Activated naive CD8-positive, alpha-beta T cell (primary cell): ENCODE data around the gene TEAD1.

Experiments
- H3K27ac Mint-ChIP-seq: one replicate; pipeline ENCODE4 v1.8.0; 2021; ENCODE audit warnings: mixed read lengths
- H3K27me3 Mint-ChIP-seq: one replicate; pipeline ENCODE4 v1.8.0; 2021; ENCODE audit warnings: mixed read lengths
- H3K36me3 Mint-ChIP-seq: one replicate; pipeline ENCODE4 v1.8.0; 2021; ENCODE audit warnings: mixed read lengths
- H3K4me1 Mint-ChIP-seq: one replicate; pipeline ENCODE4 v1.8.0; 2021; ENCODE audit warnings: low read depth, mixed read lengths
- H3K4me3 Mint-ChIP-seq: one replicate; pipeline ENCODE4 v1.8.0; 2021; ENCODE audit warnings: mild to moderate bottlenecking, mixed read lengths
- H3K9me3 Mint-ChIP-seq: one replicate; pipeline ENCODE4 v1.8.0; 2021; ENCODE audit warnings: low read depth, mixed read lengths

TEAD1 gene

DNA sequence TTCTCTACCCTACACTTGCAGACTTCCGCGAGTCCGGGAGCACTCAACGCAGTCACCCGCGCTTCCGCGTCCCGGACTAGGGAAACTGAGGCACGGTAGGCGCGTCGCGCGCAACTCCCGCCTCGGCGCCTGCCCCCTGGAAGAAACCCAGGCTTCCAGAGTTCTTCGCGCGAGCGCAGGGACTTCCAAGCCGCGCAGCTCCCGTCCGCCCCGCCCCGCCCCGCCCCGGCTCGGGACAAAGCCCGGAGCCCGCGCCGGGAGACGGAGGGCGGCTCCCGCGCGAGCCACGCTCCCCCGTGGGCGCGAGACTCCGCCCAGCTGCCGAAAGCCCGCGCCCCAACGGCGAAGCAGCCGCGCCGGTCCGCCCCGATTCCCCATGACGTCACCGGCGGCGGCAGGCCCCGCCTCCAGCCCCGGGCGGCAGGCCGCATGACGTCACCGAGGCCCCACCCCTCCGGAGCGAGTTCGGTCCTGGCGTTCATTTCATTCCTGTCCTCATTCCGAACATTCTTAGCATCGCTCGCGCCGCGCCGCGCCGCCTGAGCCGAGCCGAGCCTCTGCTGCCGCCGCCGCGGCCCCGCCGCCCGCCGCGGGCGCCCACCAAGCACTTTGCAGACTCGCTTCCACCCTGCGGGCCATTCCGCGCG is at the start of gene TEAD1:
Gene TEAD1, plus strand, starts transcription at position 498 of the 647 bp plus-strand sequence.
- H3K9me3 Mint-ChIP-seq, result no peaks in the 10 kb centered on the region
- no peak within 1 kb of the TSS for H3K27ac Mint-ChIP-seq
- peaks cover 11% of the 10 kb centered on the region for H3K4me1 Mint-ChIP-seq
- H3K4me3 Mint-ChIP-seq, result peak within 1 kb of the TSS; percentile 89
- H3K27me3 Mint-ChIP-seq, result peaks cover 60% of the 10 kb centered on the region
- no peaks in the 10 kb centered on the region for H3K36me3 Mint-ChIP-seq

DNA sequence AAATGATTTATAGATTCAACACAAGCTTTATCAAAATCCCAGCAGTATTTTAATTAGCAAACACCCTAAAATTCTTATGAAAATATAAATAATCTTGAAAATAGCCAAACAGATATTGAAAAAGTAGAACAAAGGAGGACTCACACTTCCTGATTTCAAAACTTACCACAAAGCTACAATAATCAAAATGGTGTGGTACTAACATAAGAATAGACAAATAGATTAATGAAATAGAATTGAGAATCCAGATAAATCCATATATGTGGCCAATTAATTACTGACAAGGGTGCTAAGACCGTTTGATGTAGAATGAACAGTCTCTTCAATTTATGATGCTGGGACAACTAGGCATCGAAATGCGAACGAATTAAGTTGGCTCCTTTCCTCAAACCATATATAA is 49.6 kb upstream of the TEAD1 start:
- H3K4me1 Mint-ChIP-seq, result no peaks in the 10 kb centered on the region
- no peak overlapping the region for H3K27ac Mint-ChIP-seq
- H3K27me3 Mint-ChIP-seq, result peaks cover 3% of the 10 kb centered on the region
- peaks cover 2% of the 10 kb centered on the region for H3K36me3 Mint-ChIP-seq
- H3K4me3 Mint-ChIP-seq, result no peak overlapping the region
- peaks cover 12% of the 10 kb centered on the region for H3K9me3 Mint-ChIP-seq

DNA sequence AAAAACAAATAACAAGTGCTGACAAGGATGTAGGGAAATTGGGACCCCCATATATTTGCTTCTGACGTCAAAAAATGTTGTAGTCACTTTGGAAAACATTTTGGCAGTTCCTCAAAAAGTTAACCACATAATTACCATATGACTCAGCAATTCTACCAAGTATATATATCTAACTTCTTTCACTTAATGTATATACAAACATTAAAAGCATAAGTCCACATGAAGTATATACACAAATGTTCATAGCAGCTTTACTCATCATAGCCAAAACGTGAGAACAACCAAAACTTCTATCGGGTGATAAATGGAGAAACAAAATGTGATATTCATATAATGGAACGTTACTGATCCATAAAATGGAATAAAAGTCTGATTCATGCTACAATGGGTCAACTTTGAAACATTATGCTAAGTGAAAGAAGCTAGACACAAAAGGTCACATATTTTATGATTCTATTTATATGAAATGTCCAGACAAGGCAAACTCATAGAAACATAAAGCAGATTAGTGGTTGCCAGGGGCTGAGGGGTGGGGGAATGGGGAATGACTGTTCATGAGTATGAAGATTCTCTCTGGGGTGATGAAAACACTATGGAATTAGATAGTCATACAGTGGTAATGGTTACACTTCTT is 48.7 kb upstream of the TEAD1 start:
- H3K4me3 Mint-ChIP-seq, result no peak overlapping the region
- peaks cover 8% of the 10 kb centered on the region for H3K27me3 Mint-ChIP-seq
- no peaks in the 10 kb centered on the region for H3K4me1 Mint-ChIP-seq
- H3K36me3 Mint-ChIP-seq, result peaks cover 2% of the 10 kb centered on the region
- no peak overlapping the region for H3K27ac Mint-ChIP-seq
- H3K9me3 Mint-ChIP-seq, result peaks cover 12% of the 10 kb centered on the region

DNA sequence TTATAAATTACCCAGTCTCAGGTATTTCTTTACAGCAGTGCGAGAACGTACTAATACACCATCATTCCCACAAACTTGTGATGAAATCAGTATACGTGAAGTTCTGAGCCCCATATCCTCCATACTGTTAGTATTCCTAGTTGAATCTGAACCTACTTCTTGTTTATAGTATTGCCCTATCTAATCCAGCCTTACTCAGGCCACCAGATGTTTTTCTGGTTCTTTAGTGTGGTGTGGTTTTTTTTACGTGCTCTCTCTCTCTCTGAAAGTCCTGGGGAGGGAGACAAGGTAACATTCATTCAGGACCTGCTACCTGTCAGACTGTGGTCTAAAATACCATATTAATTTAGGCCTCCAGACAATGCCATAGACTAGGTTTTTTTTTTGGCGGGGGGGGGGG is 47.6 kb upstream of the TEAD1 start:
- Mint-ChIP-seq H3K4me1 (no peaks in the 10 kb centered on the region), H3K9me3 (peaks cover 12% of the 10 kb centered on the region), H3K27ac (no peak overlapping the region), H3K4me3 (no peak overlapping the region), H3K27me3 (peaks cover 8% of the 10 kb centered on the region), H3K36me3 (peaks cover 2% of the 10 kb centered on the region)

GRCh38 chr11:12628314-12628713 is 45.9 kb upstream of the TEAD1 start:
- Mint-ChIP-seq H3K4me1 (no peaks in the 10 kb centered on the region), H3K27me3 (peaks cover 10% of the 10 kb centered on the region), H3K36me3 (peaks cover 2% of the 10 kb centered on the region), H3K27ac (no peak overlapping the region), H3K9me3 (peaks cover 10% of the 10 kb centered on the region), H3K4me3 (no peak overlapping the region)

DNA sequence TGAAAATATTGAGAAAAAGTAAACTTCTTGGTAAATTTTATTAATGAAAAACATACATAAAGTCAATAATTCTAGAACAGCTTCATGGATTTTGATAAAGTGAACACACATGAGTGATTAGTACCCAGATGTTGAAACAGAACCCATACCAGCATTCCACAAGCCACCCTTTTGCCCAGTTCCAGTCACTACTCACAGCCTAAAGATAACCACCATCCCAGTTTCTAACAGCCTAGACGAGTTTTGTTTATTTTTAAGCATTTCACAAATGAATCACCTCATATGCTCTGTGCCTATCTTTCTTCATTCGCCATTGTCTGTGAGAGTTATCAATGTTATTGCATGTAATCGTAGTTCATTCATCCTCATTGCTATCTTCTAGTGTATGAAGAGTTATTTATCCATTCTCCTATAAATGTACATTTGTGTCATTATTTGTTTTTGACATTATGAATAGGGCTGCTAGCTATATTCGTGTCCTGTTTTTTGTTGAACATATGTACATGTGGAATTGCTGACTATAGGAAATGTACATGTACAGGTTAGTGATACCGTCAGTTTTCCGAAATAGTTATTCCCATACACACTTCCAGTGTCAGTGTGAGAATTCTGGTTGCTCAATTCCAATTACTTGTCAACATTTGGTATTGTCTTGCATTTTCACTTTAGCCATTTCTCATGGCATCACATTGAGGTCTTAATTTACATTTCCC is 44.5 kb upstream of the TEAD1 start:
- Mint-ChIP-seq H3K4me1 (no peaks in the 10 kb centered on the region), H3K9me3 (no peaks in the 10 kb centered on the region), H3K36me3 (peaks cover 2% of the 10 kb centered on the region), H3K27ac (no peak overlapping the region), H3K27me3 (peaks cover 10% of the 10 kb centered on the region), H3K4me3 (no peak overlapping the region)

DNA sequence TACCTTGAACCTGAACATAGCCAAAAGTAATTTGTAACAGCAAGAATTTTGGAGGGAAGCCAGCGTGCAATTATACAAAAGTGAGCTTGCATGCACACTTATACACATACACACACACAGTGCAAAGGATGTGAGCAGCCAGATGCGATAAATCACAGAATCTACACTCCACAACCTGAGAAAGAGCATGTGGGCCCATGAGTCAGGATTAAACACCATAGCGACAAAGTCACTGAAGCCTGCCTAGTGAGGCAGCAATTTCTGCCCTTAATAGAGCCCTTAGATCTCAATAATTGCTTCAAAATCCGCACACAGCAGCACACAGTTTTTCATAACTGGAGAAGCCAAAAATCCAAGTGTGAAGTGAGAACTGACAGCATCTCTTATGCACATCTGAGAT is 42.6 kb upstream of the TEAD1 start:
- H3K4me1 Mint-ChIP-seq, result no peaks in the 10 kb centered on the region
- H3K27me3 Mint-ChIP-seq, result peaks cover 10% of the 10 kb centered on the region
- H3K4me3 Mint-ChIP-seq, result no peak overlapping the region
- no peaks in the 10 kb centered on the region for H3K36me3 Mint-ChIP-seq
- H3K9me3 Mint-ChIP-seq, result no peaks in the 10 kb centered on the region
- no peak overlapping the region for H3K27ac Mint-ChIP-seq

GRCh38 chr11:12634329-12634728 is 39.9 kb upstream of the TEAD1 start:
- Mint-ChIP-seq H3K27ac (no peak overlapping the region), H3K9me3 (no peaks in the 10 kb centered on the region), H3K36me3 (no peaks in the 10 kb centered on the region), H3K4me3 (no peak overlapping the region), H3K4me1 (no peaks in the 10 kb centered on the region), H3K27me3 (peaks cover 12% of the 10 kb centered on the region)

- Mint-ChIP-seq H3K4me3 (no peak overlapping the region), H3K4me1 (no peaks in the 10 kb centered on the region), H3K27ac (no peak overlapping the region), H3K9me3 (no peaks in the 10 kb centered on the region), H3K36me3 (no peaks in the 10 kb centered on the region), H3K27me3 (peaks cover 4% of the 10 kb centered on the region)
Measured at GRCh38 chr11:12636871-12637410, 37.3 kb upstream of the TEAD1 start.

DNA sequence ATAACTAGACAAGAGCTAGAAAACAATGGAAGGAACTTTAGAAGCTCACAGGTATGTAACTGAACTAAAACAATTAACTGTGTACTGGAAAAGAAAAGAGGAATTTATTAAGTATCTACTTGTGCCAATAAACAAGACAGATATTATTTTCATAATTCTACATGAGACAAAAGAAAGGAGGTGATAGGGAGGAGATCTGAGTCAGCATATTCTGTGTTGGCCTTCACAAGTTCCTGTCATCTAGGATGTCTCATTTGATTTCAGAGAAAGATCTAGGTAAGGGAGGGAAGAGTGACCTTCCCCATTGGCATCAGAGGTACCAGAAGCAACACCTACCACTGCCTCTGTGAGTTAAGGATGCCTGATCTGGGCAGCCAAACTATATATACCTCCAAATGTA is 34.8 kb upstream of the TEAD1 start:
- no peak overlapping the region for H3K27ac Mint-ChIP-seq
- H3K36me3 Mint-ChIP-seq, result no peaks in the 10 kb centered on the region
- no peak overlapping the region for H3K4me3 Mint-ChIP-seq
- no peaks in the 10 kb centered on the region for H3K9me3 Mint-ChIP-seq
- no peaks in the 10 kb centered on the region for H3K4me1 Mint-ChIP-seq
- peaks cover 5% of the 10 kb centered on the region for H3K27me3 Mint-ChIP-seq

- peaks cover 6% of the 10 kb centered on the region for H3K27me3 Mint-ChIP-seq
- H3K9me3 Mint-ChIP-seq, result no peaks in the 10 kb centered on the region
- no peaks in the 10 kb centered on the region for H3K36me3 Mint-ChIP-seq
- no peak overlapping the region for H3K4me3 Mint-ChIP-seq
- no peaks in the 10 kb centered on the region for H3K4me1 Mint-ChIP-seq
- no peak overlapping the region for H3K27ac Mint-ChIP-seq
Measured at GRCh38 chr11:12640355-12640754, 33.9 kb upstream of the TEAD1 start.

GRCh38 chr11:12640926-12641849 is 33.0 kb upstream of the TEAD1 start:
- Mint-ChIP-seq H3K4me1 (no peaks in the 10 kb centered on the region), H3K4me3 (no peak overlapping the region), H3K36me3 (no peaks in the 10 kb centered on the region), H3K27ac (no peak overlapping the region), H3K27me3 (peaks cover 6% of the 10 kb centered on the region), H3K9me3 (no peaks in the 10 kb centered on the region)

DNA sequence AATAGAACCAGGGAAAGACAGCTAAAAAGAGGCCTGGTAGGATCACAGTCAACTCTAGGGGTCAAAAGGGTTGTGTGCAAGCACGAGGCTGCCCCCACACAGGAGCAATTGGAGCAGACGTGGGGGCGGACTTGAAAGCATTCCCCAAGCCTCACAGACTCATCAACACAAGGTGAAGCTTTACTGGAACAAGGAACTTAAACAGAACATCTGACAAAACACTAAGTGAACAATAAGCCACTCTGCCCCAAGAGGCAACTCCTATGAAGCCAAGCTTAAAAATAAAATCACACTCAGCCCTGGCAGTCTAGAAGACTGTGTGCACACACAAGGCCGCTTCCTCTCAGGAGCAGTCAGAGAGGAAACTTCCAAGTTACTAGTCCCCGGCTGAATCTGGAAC is 32.2 kb upstream of the TEAD1 start:
- H3K4me3 Mint-ChIP-seq, result no peak overlapping the region
- H3K4me1 Mint-ChIP-seq, result no peaks in the 10 kb centered on the region
- H3K27ac Mint-ChIP-seq, result no peak overlapping the region
- H3K9me3 Mint-ChIP-seq, result no peaks in the 10 kb centered on the region
- H3K36me3 Mint-ChIP-seq, result no peaks in the 10 kb centered on the region
- H3K27me3 Mint-ChIP-seq, result peaks cover 6% of the 10 kb centered on the region

- H3K27ac Mint-ChIP-seq, result no peak overlapping the region
- peaks cover 6% of the 10 kb centered on the region for H3K27me3 Mint-ChIP-seq
- H3K4me1 Mint-ChIP-seq, result no peaks in the 10 kb centered on the region
- no peaks in the 10 kb centered on the region for H3K36me3 Mint-ChIP-seq
- no peak overlapping the region for H3K4me3 Mint-ChIP-seq
- no peaks in the 10 kb centered on the region for H3K9me3 Mint-ChIP-seq
Measured at GRCh38 chr11:12642806-12643428, 31.3 kb upstream of the TEAD1 start.
